HEK293T (cell line): Measurements from ENCODE around the gene KDM2B.

ENCODE experiments used
- CTCF ChIA-PET: fragments of 350-600 bp; formaldehyde crosslinking; extraction: SDS; loops from one replicate; lab custom pipeline; 2021; ENCODE audit warnings: antibody characterized with exemption, inconsistent platforms; lab: Yijun Ruan, JAX
- POLR2A ChIA-PET: fragments of 350-600 bp; formaldehyde crosslinking; extraction: SDS; loops from one replicate; lab custom pipeline; 2020; ENCODE audit warnings: antibody characterized with exemption, inconsistent platforms; lab: Yijun Ruan, JAX
- DNase-seq: peaks from one replicate; pipeline ENCODE4 v3.0.0; 2012; ENCODE audit warnings: mixed read lengths; ENCODE audit errors: extremely low spot score
- ARNT ChIP-seq: fragments of 450-650 bp; IDR thresholded peaks from 2 replicates; pipeline ENCODE4 v1.6.1; 2017; ENCODE audit warnings: mild to moderate bottlenecking
- BHLHE40 ChIP-seq: fragments of 450-650 bp; IDR thresholded peaks from 2 replicates; pipeline ENCODE4 v1.6.1; 2016; ENCODE audit warnings: mild to moderate bottlenecking, moderate library complexity, borderline replicate concordance
- CTBP1 ChIP-seq: fragments of 450-650 bp; IDR thresholded peaks from 2 replicates; pipeline ENCODE4 v1.6.1; 2016; ENCODE audit warnings: borderline replicate concordance
- ELF4 ChIP-seq: fragments of 450-650 bp; IDR thresholded peaks from 2 replicates; pipeline ENCODE4 v1.6.1; 2017; ENCODE audit warnings: antibody characterized with exemption
- FOXA1 ChIP-seq: fragments of 450-650 bp; IDR thresholded peaks from 2 replicates; pipeline ENCODE4 v1.6.1; 2016; ENCODE audit warnings: mild to moderate bottlenecking
- FOXK2 ChIP-seq: fragments of 450-650 bp; IDR thresholded peaks from 2 replicates; pipeline ENCODE4 v1.6.1; 2016; ENCODE audit warnings: mild to moderate bottlenecking
- FOXM1 ChIP-seq: fragments of 450-650 bp; IDR thresholded peaks from 2 replicates; pipeline ENCODE4 v1.6.1; 2017; ENCODE audit warnings: mild to moderate bottlenecking, borderline replicate concordance
- HDGF ChIP-seq: fragments of 450-650 bp; IDR thresholded peaks from 2 replicates; pipeline ENCODE4 v1.6.1; 2017; ENCODE audit warnings: antibody characterized with exemption, borderline replicate concordance
- L3MBTL2 ChIP-seq: fragments of 450-650 bp; conservative IDR thresholded peaks from 2 replicates; pipeline ENCODE4 v1.6.1; 2016; ENCODE audit warnings: mild to moderate bottlenecking
- LEF1 ChIP-seq: fragments of 450-650 bp; IDR thresholded peaks from 2 replicates; pipeline ENCODE4 v1.6.1; 2017; ENCODE audit warnings: mild to moderate bottlenecking, borderline replicate concordance
- NFRKB ChIP-seq: fragments of 450-650 bp; IDR thresholded peaks from 2 replicates; pipeline ENCODE4 v1.6.1; 2016; ENCODE audit warnings: mild to moderate bottlenecking, moderate library complexity
- PKNOX1 ChIP-seq: fragments of 450-650 bp; IDR thresholded peaks from 2 replicates; pipeline ENCODE4 v1.6.1; 2016
- SP1 ChIP-seq: fragments of 450-650 bp; IDR thresholded peaks from 2 replicates; pipeline ENCODE4 v1.6.1; 2017
- SUZ12 ChIP-seq: fragments of 450-650 bp; IDR thresholded peaks from 2 replicates; pipeline ENCODE4 v1.6.1; 2016; ENCODE audit warnings: mild to moderate bottlenecking
- TARDBP ChIP-seq: fragments of 450-650 bp; IDR thresholded peaks from 2 replicates; pipeline ENCODE4 v1.6.1; 2016
- ZNF384 ChIP-seq: fragments of 450-650 bp; IDR thresholded peaks from 2 replicates; pipeline ENCODE4 v1.6.1; 2016

KDM2B gene

GRCh38 chr12:121524196-121524916 lies 56.5 kb downstream of the KDM2B start:
- TF ChIP-seq NFRKB (no peak), SUZ12 (no peak)
- ChIA-PET POLR2A (no interaction called here), CTCF (no interaction called here)
- DNase-seq = no peak

- no peak for DNase-seq
- no peak for TF ChIP-seq L3MBTL2
- TF ChIP-seq NFRKB = no peak
- TF ChIP-seq FOXK2 = no peak
- no peak for TF ChIP-seq LEF1
- TF ChIP-seq ZNF384 = no peak
- no peak for TF ChIP-seq TARDBP
- no peak for TF ChIP-seq PKNOX1
- TF ChIP-seq FOXA1 = no peak
- TF ChIP-seq CTBP1 = no peak
- TF ChIP-seq BHLHE40 = no peak
- TF ChIP-seq SUZ12 = no peak
- no peak for TF ChIP-seq HDGF
- TF ChIP-seq ARNT = no peak
- no peak for TF ChIP-seq SP1
- TF ChIP-seq ELF4 = no peak
- no peak for TF ChIP-seq FOXM1
- ChIA-PET POLR2A (no interaction called here), CTCF (no interaction called here)
Measured at GRCh38 chr12:121523741-121524140, 57.1 kb downstream of the KDM2B start.

- no peak for TF ChIP-seq FOXK2
- TF ChIP-seq SUZ12 = no peak
- no peak for TF ChIP-seq ZNF384
- TF ChIP-seq LEF1 = no peak
- no peak for TF ChIP-seq SP1
- TF ChIP-seq CTBP1 = no peak
- TF ChIP-seq BHLHE40 = no peak
- no peak for TF ChIP-seq ARNT
- TF ChIP-seq HDGF = no peak
- no peak for TF ChIP-seq TARDBP
- no peak for TF ChIP-seq NFRKB
- TF ChIP-seq FOXA1 = no peak
- no peak for TF ChIP-seq L3MBTL2
- no peak for TF ChIP-seq ELF4
- no peak for TF ChIP-seq FOXM1
- POLR2A ChIA-PET = no interaction called here
- CTCF ChIA-PET = interaction anchor here (0.6 kb wide), 1 partner anchor 162 kb away, joined by 5 read pairs; no protein-coding TSS in a partner anchor
- no peak for DNase-seq
Measured at GRCh38 chr12:121522971-121523370, 57.9 kb downstream of the KDM2B start.

GRCh38 chr12:121520586-121521086 lies 60.2 kb downstream of the KDM2B start:
- DNase-seq = no peak
- CTCF ChIA-PET = no interaction called here
- POLR2A ChIA-PET = no interaction called here
- TF ChIP-seq FOXK2 (no peak), FOXA1 (no peak), HDGF (no peak), ELF4 (no peak), CTBP1 (no peak), FOXM1 (no peak), BHLHE40 (no peak), SP1 (no peak), SUZ12 (no peak), LEF1 (no peak), ZNF384 (no peak), L3MBTL2 (no peak)

- DNase-seq = no peak
- POLR2A ChIA-PET = no interaction called here
- no peak for TF ChIP-seq ZNF384
- no peak for TF ChIP-seq LEF1
- no peak for TF ChIP-seq HDGF
- TF ChIP-seq ARNT = no peak
- no peak for TF ChIP-seq TARDBP
- no peak for TF ChIP-seq PKNOX1
- TF ChIP-seq NFRKB = no peak
- no peak for TF ChIP-seq CTBP1
- TF ChIP-seq SUZ12 = no peak
- TF ChIP-seq SP1 = no peak
- no peak for TF ChIP-seq ELF4
- CTCF ChIA-PET = no interaction called here
Measured at GRCh38 chr12:121520119-121520518, 60.7 kb downstream of the KDM2B start.

- no peak for DNase-seq
Measured at GRCh38 chr12:121519227-121519626, 61.6 kb downstream of the KDM2B start.

More at GRCh38 chr12:121519227-121519626, 61.6 kb downstream of the KDM2B start:
- no peak for TF ChIP-seq BHLHE40
- no peak for TF ChIP-seq ARNT
- no peak for TF ChIP-seq CTBP1
- no peak for TF ChIP-seq FOXK2
- TF ChIP-seq LEF1 = no peak
- TF ChIP-seq L3MBTL2 = no peak
- no peak for TF ChIP-seq FOXM1
- no peak for TF ChIP-seq ZNF384
- TF ChIP-seq TARDBP = no peak
- no peak for TF ChIP-seq SP1
- ChIA-PET CTCF (no interaction called here), POLR2A (no interaction called here)
